DOHH2 (cell line): ENCODE results near the gene LATS2.

Source experiments
- EZH2phosphoT487 ChIP-seq: fragments of 200-600 bp; sonication (generic); IDR thresholded peaks from 2 replicates; pipeline ENCODE4 v1.6.1; 2017; ENCODE audit warnings: borderline replicate concordance, mild to moderate bottlenecking, antibody characterized with exemption, low read length, moderate library complexity, mixed read lengths
- TF ChIP-seq, protein P1 (sequence below): fragments of 200-600 bp; sonication (generic); IDR thresholded peaks from one replicate; pipeline ENCODE4 v1.5.1; 2014; ENCODE audit warnings: antibody characterized with exemption, mild to moderate bottlenecking, low read depth, low read length; ENCODE audit not compliant: poor library complexity, severe bottlenecking

DNA sequence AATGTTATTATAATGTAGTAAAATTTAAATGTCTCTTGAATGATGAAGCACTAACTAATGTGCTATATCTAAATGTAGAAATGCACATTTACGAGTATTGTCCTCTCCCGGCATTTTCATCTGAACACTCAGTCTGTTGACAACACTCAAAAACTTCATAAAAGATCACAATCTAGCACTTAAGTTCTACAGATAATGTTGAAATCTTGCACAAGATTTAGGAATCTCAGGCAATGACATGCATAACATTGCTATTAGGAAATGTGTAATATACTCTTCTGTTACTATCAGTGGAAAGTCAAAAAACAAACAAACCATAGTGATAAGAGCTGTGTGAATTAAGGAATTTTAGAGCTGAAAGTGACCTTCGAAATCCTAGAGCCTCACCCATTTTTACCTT, 121.3 kb downstream of the LATS2 start:
- TF ChIP-seq, protein P1, sequence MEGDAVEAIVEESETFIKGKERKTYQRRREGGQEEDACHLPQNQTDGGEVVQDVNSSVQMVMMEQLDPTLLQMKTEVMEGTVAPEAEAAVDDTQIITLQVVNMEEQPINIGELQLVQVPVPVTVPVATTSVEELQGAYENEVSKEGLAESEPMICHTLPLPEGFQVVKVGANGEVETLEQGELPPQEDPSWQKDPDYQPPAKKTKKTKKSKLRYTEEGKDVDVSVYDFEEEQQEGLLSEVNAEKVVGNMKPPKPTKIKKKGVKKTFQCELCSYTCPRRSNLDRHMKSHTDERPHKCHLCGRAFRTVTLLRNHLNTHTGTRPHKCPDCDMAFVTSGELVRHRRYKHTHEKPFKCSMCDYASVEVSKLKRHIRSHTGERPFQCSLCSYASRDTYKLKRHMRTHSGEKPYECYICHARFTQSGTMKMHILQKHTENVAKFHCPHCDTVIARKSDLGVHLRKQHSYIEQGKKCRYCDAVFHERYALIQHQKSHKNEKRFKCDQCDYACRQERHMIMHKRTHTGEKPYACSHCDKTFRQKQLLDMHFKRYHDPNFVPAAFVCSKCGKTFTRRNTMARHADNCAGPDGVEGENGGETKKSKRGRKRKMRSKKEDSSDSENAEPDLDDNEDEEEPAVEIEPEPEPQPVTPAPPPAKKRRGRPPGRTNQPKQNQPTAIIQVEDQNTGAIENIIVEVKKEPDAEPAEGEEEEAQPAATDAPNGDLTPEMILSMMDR: no peak
- TF ChIP-seq EZH2phosphoT487: no peak
